HTR-8/SVneo (cell line): Measurements from ENCODE around the gene HAUS7.

Source experiments
- DNase-seq: peaks from one replicate; pipeline ENCODE4 v3.0.0; 2011; ENCODE audit warnings: low spot score, mixed read lengths; ENCODE audit not compliant: insufficient read length
- FAIRE-seq: peaks from 2 replicates; lab custom pipeline; 2011; peaks lifted over from hg19 to GRCh38; lab: Jason Lieb, UNC

Gene HAUS7

GRCh38 chrX:153444333-153445011, 25.9 kb downstream of the HAUS7 start:
- DNase-seq = no peak
- no peak for FAIRE-seq

- FAIRE-seq (no peak), DNase-seq (no peak)
Measured at GRCh38 chrX:153443476-153444332, 26.7 kb downstream of the HAUS7 start.

GRCh38 chrX:153442463-153442862, 27.9 kb downstream of the HAUS7 start:
- no peak for FAIRE-seq

GRCh38 chrX:153441981-153442380, 28.4 kb downstream of the HAUS7 start:
- DNase-seq (no peak), FAIRE-seq (no peak)

More at GRCh38 chrX:153442463-153442862, 27.9 kb downstream of the HAUS7 start:
- no peak for DNase-seq

GRCh38 chrX:153441296-153441695, 29.1 kb downstream of the HAUS7 start:
- DNase-seq (no peak), FAIRE-seq (no peak)

GRCh38 chrX:153440556-153441135, 29.7 kb downstream of the HAUS7 start:
- no peak for DNase-seq
- no peak for FAIRE-seq

- FAIRE-seq = no peak
Measured at GRCh38 chrX:153439977-153440376, 30.4 kb downstream of the HAUS7 start.

GRCh38 chrX:153438532-153438931, 31.8 kb downstream of the HAUS7 start:
- DNase-seq = peak; percentile 10
- no peak for FAIRE-seq

More at GRCh38 chrX:153439977-153440376, 30.4 kb downstream of the HAUS7 start:
- no peak for DNase-seq

- FAIRE-seq (no peak), DNase-seq (no peak)
Measured at GRCh38 chrX:153435845-153436244, 34.5 kb downstream of the HAUS7 start.

GRCh38 chrX:153434801-153435200, 35.6 kb downstream of the HAUS7 start:
- DNase-seq (no peak), FAIRE-seq (no peak)

GRCh38 chrX:153433781-153434285, 36.5 kb downstream of the HAUS7 start:
- FAIRE-seq (no peak), DNase-seq (no peak)

- no peak for FAIRE-seq
- DNase-seq = no peak
Measured at GRCh38 chrX:153433161-153433680, 37.2 kb downstream of the HAUS7 start.

- no peak for DNase-seq
- FAIRE-seq = no peak
Measured at GRCh38 chrX:153430796-153431195, 39.6 kb downstream of the HAUS7 start.

- DNase-seq (no peak), FAIRE-seq (no peak)
Measured at GRCh38 chrX:153426204-153426603, 44.2 kb downstream of the HAUS7 start.

GRCh38 chrX:153423652-153424051, 46.7 kb downstream of the HAUS7 start:
- DNase-seq (no peak), FAIRE-seq (no peak)

GRCh38 chrX:153421856-153422255, 48.5 kb downstream of the HAUS7 start:
- no peak for FAIRE-seq
- no peak for DNase-seq

- DNase-seq = no peak
- FAIRE-seq = no peak
Measured at GRCh38 chrX:153420851-153421599, 49.4 kb downstream of the HAUS7 start.

GRCh38 chrX:153417637-153418036, 52.7 kb downstream of the HAUS7 start:
- FAIRE-seq (no peak), DNase-seq (no peak)

- FAIRE-seq (no peak), DNase-seq (no peak)
Measured at GRCh38 chrX:153416781-153417450, 53.5 kb downstream of the HAUS7 start.
